Kidney epithelial cell (primary cell): ENCODE results near the gene MED31. TPM values are rescaled to one million over a fixed set of nuclear protein-coding genes. Genes with fewer than 3 reads are reported as not detected.

ENCODE experiments used
- DNase-seq: peaks from one replicate; pipeline ENCODE4 v3.0.0-alpha.2; 2010; ENCODE audit warnings: low read depth
- H3K27me3 ChIP-seq: 2 replicates; pipeline ENCODE4 v1.6.0; 2011; ENCODE audit warnings: low read length; ENCODE audit not compliant: control insufficient read depth, insufficient read depth
- H3K36me3 ChIP-seq: 2 replicates; pipeline ENCODE4 v1.5.1; 2011; ENCODE audit warnings: low read length; ENCODE audit not compliant: control insufficient read depth, insufficient read depth
- H3K4me3 ChIP-seq: 2 replicates; pipeline ENCODE4 v1.5.1; 2011; ENCODE audit warnings: low read depth, mild to moderate bottlenecking, control low read depth, low read length
- total RNA-seq: library from RNA; depleted of rRNA; stranded (reverse); fragments of >200 nt; gene quantifications from 2 replicates; pipeline ENCODE4 v1.2.3, GENCODE V29; 2015
- TF ChIP-seq, protein P1 (sequence below): IDR thresholded peaks from 2 replicates; pipeline ENCODE4 v1.5.1; 2011; ENCODE audit warnings: mild to moderate bottlenecking, moderate library complexity, low read length, control low read depth, inconsistent platforms; ENCODE audit not compliant: insufficient read depth, poor library complexity, severe bottlenecking

MED31 gene
- total RNA-seq, 1 donor from 2014 or later: 13.5 TPM

DNA sequence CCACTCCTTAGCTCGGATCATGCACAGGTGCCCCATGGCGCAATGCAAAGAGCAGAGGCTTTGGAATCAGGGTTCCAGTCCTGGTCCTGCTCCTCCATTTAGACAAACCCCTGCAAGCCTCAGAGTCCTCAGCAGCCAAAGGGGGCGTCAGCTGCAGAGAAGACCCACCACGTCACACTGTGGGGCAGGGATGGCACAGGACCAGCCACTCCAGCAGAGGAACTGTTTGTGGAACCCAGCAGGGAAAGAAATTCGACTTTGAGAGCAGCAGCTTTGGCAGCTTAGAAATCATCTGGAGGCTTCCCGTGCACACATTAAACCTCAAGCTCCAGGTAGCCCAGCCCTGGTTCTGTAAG lies 25.4 kb upstream of the MED31 start:
- no peaks in the 10 kb centered on the region for H3K36me3 ChIP-seq
- no peak overlapping the region for H3K4me3 ChIP-seq
- peaks cover 21% of the 10 kb centered on the region for H3K27me3 ChIP-seq
- DNase-seq: no peak
- TF ChIP-seq, protein P1, sequence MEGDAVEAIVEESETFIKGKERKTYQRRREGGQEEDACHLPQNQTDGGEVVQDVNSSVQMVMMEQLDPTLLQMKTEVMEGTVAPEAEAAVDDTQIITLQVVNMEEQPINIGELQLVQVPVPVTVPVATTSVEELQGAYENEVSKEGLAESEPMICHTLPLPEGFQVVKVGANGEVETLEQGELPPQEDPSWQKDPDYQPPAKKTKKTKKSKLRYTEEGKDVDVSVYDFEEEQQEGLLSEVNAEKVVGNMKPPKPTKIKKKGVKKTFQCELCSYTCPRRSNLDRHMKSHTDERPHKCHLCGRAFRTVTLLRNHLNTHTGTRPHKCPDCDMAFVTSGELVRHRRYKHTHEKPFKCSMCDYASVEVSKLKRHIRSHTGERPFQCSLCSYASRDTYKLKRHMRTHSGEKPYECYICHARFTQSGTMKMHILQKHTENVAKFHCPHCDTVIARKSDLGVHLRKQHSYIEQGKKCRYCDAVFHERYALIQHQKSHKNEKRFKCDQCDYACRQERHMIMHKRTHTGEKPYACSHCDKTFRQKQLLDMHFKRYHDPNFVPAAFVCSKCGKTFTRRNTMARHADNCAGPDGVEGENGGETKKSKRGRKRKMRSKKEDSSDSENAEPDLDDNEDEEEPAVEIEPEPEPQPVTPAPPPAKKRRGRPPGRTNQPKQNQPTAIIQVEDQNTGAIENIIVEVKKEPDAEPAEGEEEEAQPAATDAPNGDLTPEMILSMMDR: no peak

DNA sequence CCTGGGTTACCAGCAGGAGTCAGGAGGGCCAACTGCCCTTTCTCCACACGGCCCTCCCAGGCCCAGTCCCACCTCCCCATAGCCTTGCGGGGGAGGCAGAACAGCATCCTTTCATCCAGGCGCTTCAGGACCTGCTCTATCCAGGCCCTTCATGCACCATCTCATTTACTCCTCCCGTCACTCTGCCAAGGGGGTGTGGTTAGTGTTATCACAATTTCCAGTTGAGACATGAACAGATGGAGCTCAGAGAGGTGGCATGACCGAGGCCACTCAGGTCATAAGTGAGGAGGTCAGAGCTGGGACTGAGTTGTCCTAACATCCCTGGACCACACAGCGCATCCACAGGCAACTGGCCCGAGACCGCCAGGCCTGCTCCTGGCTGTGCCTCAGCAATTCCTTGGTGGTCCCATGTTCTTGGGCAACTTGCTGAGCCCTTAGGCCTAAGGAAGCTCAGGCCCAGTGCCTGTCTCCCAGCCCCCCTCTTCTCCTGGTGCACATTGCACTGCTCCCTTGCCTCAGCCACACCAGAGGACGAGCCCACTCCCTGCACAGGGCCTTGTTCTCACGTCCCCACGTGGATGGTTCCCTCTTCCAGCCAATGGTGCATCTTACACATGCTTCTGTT lies 23.9 kb upstream of the MED31 start:
- TF ChIP-seq, protein P1: no peak
- DNase-seq: no peak
- no peaks in the 10 kb centered on the region for H3K36me3 ChIP-seq
- H3K27me3 ChIP-seq: peaks cover 21% of the 10 kb centered on the region
- H3K4me3 ChIP-seq: no peak overlapping the region

DNA sequence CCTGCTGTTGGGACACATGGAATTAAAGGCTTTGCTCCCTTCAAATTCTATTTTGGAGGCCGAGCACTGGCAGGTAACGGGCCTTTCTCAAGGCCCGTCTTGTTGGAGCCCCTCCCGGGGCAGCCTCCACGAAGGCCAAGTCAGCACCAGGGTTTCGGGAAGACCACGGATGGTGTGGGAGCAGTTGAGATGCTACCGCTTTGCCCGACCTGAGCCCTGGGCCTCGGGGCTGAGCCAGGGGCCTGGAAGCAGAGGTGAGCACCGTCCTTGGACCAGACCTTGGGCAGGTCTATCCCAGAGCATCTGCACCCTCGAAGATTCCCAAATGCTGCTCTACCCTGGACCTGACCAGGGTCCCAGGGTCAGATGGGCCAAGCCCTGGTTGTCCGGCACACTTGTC lies 23.2 kb upstream of the MED31 start:
- DNase-seq: no peak
- H3K27me3 ChIP-seq: peaks cover 21% of the 10 kb centered on the region
- TF ChIP-seq, protein P1: no peak
- no peak overlapping the region for H3K4me3 ChIP-seq
- H3K36me3 ChIP-seq: no peaks in the 10 kb centered on the region

DNA sequence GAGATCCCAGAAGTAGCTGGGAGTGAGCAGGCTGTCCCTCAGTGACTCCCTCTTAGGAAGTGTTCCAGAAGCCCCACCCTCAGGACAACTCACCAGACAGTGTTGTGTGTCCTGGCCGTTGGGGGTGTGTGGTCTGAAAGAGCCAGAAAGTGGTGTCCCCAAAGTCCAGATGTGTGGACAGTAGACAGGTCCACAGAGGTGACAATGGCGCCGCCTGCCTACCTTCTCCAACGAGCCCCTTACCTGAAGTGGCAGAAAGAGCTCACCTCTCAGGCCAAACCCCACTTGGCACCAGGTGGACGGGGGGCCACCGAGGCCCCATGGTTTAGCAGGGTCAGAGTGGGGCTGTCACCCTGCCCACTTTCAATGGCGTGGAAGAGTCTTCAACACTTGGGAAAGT lies 20.0 kb upstream of the MED31 start:
- TF ChIP-seq, protein P1: no peak
- Histone ChIP-seq H3K36me3 (no peaks in the 10 kb centered on the region), H3K4me3 (no peak overlapping the region), H3K27me3 (peaks cover 11% of the 10 kb centered on the region)
- DNase-seq: no peak

DNA sequence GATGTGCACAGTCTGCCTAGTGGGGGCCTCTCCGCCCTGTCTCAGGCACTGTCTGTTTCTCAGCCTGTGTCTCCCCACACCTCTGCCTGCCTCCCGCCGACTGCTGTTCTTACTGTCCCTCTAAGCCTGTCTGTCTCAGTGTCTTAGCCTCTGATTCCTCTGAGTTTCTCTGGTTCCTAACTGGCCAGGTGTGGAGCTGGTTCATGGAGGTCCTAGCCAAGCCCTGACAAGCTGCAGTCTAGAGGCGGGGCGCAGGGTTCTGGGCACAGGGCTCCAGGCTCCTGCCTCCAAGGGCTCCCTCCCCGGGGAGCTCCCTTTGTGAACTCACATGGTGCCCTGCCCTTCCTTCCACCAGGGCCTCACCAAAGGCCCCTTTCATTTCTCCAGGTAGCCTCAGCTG lies 19.6 kb upstream of the MED31 start:
- no peak for DNase-seq
- no peak overlapping the region for H3K4me3 ChIP-seq
- H3K27me3 ChIP-seq: peaks cover 10% of the 10 kb centered on the region
- H3K36me3 ChIP-seq: no peaks in the 10 kb centered on the region
- TF ChIP-seq, protein P1: no peak

DNA sequence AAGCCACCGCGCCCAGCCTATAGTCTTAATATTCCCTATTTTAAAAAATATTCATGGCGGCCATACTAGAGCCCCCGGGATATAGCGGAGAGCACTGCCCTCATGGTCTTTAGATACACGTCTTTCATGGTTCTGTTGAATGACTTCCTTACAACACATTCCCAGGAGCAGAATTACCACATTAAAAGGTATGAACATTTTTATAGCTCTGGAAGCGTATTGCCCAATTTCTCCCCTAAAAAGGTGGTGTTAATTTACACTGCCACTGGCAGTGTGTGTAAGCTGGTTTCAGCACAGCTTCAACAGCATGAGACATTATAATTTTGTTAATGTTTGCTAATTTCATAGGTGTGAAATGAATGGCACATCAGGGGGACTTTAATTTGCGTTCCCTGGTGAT lies 19.2 kb upstream of the MED31 start:
- no peak for DNase-seq
- H3K27me3 ChIP-seq: peaks cover 9% of the 10 kb centered on the region

More for the DNA sequence above, 19.2 kb upstream of the MED31 start:
- Histone ChIP-seq H3K36me3 (no peaks in the 10 kb centered on the region), H3K4me3 (no peak overlapping the region)
- TF ChIP-seq, protein P1: no peak
